Left ventricle myocardium inferior (tissue), 1 donor: ENCODE measurements around the gene SLC29A2. TPM values are rescaled to one million over a fixed set of nuclear protein-coding genes. Genes with fewer than 3 reads are reported as not detected.
"Not testable (repeated sequence)": the region's sequence is repeated elsewhere in the genome, so short reads cannot be mapped to it uniquely, and the experiment has no call there.

ENCODE experiments used
- DNase-seq: peaks from one replicate; pipeline ENCODE4 v3.0.0-alpha.2; 2020
- H3K27ac ChIP-seq: fragments of 200-600 bp; replicated peaks from 2 replicates; pipeline ENCODE4 v1.8.0; 2021
- H3K27me3 ChIP-seq: fragments of 200-600 bp; 2 replicates; pipeline ENCODE4 v1.8.0; 2021; ENCODE audit warnings: low read depth
- H3K36me3 ChIP-seq: fragments of 200-600 bp; 2 replicates; pipeline ENCODE4 v1.8.0; 2021
- H3K4me1 ChIP-seq: fragments of 200-600 bp; 2 replicates; pipeline ENCODE4 v1.8.0; 2021
- H3K4me3 ChIP-seq: fragments of 200-600 bp; 2 replicates; pipeline ENCODE4 v1.8.0; 2021; ENCODE audit warnings: mild to moderate bottlenecking, moderate library complexity
- H3K9me3 ChIP-seq: fragments of 200-600 bp; replicated peaks from 2 replicates; pipeline ENCODE4 v1.8.0; 2021
- intact Hi-C: fragments of 100-400 bp; cut with micrococcal nuclease; formaldehyde crosslinking; loops from one replicate; pipeline ENCODE4 v1.11.0; 2022
- total RNA-seq: library from RNA; stranded (reverse); fragmentation: NEBNext Ultra II Directional; extraction: Animal tissue kit (Norgen Biotek cat#: 25700); gene quantifications from one replicate; pipeline ENCODE4 v1.2.1, GENCODE V29; 2021
- TF ChIP-seq, protein P1 (sequence below): fragments of 200-600 bp; IDR thresholded peaks from 2 replicates; pipeline ENCODE4 v1.8.0; 2021; ENCODE audit warnings: antibody characterized with exemption, mild to moderate bottlenecking, borderline replicate concordance
- donor health status: DM: no; HTN: yes; CAD: no; lungs with severe emphysema.

Gene SLC29A2
- total RNA-seq, 1 donor from 2014 or later, result 14.6 TPM

DNA sequence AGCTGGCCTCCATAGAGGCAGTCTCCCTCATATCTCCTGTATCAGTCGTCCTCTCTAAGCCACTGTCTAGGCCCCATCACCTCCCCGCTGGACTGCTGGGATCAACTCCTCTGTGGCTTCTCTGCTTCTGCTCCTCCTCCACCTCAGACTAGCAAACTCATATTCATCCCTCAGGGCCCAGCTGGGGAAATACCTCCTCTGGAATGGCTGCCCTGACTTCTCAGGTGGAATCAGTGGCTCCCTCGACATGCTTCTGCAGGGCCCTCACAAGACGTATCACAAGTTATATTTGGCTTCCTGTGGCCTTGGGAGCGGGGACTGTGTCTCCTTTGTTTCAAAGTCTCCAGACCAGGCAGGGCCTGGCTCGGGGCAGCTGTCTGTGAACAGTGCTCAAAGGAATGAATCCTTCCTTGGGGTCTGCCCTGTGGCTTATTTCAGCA lies 10.0 kb downstream of the SLC29A2 start:
- TF ChIP-seq, protein P1, sequence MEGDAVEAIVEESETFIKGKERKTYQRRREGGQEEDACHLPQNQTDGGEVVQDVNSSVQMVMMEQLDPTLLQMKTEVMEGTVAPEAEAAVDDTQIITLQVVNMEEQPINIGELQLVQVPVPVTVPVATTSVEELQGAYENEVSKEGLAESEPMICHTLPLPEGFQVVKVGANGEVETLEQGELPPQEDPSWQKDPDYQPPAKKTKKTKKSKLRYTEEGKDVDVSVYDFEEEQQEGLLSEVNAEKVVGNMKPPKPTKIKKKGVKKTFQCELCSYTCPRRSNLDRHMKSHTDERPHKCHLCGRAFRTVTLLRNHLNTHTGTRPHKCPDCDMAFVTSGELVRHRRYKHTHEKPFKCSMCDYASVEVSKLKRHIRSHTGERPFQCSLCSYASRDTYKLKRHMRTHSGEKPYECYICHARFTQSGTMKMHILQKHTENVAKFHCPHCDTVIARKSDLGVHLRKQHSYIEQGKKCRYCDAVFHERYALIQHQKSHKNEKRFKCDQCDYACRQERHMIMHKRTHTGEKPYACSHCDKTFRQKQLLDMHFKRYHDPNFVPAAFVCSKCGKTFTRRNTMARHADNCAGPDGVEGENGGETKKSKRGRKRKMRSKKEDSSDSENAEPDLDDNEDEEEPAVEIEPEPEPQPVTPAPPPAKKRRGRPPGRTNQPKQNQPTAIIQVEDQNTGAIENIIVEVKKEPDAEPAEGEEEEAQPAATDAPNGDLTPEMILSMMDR, result no peak
- no peak overlapping the region for H3K27ac ChIP-seq
- H3K4me3 ChIP-seq, result no peak overlapping the region
- intact Hi-C loops, result no loop called here
- peaks cover 9% of the 10 kb centered on the region for H3K4me1 ChIP-seq
- H3K27me3 ChIP-seq, result no peaks in the 10 kb centered on the region
- DNase-seq, result no peak
- H3K36me3 ChIP-seq, result no peaks in the 10 kb centered on the region
- H3K9me3 ChIP-seq, result no peaks in the 10 kb centered on the region

DNA sequence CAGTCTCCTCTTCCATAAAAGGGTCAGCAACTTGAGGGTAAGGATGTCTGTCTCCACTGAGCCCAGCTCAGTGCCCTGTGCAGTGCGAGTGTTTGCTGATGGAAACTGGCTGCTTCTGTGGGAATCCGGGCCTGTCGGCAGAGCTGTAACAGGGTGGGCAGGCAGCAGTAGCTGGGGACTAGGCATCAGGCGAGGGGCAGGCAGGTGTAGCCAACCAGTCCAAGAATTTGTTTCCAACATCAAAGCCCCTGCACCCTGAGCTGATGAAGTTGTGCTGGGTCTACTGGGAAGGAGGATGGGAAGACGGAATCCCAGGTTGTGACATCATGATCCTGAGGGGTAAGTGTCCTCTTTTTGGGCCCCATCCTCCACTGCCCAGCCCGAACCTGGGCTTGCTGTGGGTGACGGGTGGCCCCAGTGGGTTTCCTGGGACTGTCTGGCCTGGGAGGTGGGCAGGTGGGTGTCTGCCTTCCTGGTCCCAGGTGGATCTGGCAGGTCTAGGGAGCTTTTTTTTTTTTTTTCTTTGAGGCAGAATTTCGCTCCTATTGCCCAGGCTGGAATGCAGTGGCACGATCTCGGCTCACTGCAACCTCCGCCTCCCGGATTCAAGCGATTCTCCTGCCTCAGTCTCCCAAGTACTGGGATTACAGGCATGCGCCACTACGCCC lies 11.0 kb downstream of the SLC29A2 start:
- no peak overlapping the region for H3K4me3 ChIP-seq
- no peaks in the 10 kb centered on the region for H3K9me3 ChIP-seq
- H3K27ac ChIP-seq, result no peak overlapping the region
- DNase-seq, result no peak
- intact Hi-C loops, result no loop called here
- no peaks in the 10 kb centered on the region for H3K27me3 ChIP-seq
- H3K36me3 ChIP-seq, result no peaks in the 10 kb centered on the region
- TF ChIP-seq, protein P1, result no peak
- peaks cover 9% of the 10 kb centered on the region for H3K4me1 ChIP-seq

DNA sequence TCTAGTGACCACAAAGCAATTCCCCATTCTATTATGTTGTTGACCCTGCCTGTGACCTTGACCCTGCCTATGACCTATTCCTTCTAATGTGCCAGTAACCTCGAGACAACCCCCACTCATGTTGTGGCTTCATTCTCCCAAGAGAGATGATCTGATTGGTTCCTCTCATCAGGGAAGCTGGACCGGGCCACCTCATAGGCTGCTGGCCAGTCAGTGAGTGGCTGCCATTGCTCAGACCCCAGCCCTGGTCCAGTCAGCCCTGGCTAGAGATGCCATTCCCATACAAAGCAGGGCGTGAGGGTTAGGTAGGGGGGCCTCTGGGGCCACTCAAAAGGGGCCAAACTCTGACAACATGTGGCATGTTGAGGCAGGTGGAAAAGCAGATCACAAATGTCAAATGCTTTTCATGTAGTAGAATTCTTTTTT lies 11.9 kb downstream of the SLC29A2 start:
- H3K4me3 ChIP-seq, result no peak overlapping the region
- peaks cover 9% of the 10 kb centered on the region for H3K4me1 ChIP-seq
- intact Hi-C loops, result no loop called here
- H3K27ac ChIP-seq, result no peak overlapping the region
- TF ChIP-seq, protein P1, result no peak
- H3K27me3 ChIP-seq, result no peaks in the 10 kb centered on the region
- H3K36me3 ChIP-seq, result no peaks in the 10 kb centered on the region
- H3K9me3 ChIP-seq, result no peaks in the 10 kb centered on the region
- DNase-seq, result no peak

DNA sequence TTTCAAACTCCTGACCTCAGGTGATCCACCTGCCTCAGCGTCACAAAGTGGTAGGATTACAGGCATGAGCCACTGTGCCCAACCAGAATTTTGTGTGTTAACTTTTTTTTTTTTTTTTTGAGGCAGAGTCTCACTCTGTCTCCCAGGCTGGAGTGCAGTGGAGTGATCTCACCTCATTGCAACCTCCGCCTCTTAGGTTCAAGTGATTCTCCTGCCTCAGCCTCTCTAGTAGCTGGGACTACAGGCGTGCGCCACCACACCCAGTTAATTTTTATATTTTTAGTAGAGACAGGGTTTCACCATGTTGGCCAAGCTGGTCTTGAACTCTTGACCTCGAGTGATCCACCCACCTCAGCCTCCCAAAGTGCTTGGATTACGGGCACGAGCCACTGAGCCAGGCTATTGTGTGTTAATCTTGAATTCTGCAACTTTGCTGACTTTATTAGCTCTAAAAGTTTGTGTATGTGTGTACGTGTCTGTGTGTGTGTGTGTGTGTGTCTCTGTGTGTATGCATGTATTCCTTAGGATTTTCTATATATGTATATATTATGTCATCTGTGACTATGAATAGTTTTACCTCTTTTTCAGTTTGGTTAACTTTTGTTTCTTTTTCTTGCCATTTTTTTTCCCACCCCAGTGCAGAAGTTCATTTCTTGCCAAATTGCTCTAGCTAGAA lies 20.9 kb downstream of the SLC29A2 start:
- DNase-seq, H3K27me3 ChIP-seq, intact Hi-C loops: not testable (repeated sequence)

DNA sequence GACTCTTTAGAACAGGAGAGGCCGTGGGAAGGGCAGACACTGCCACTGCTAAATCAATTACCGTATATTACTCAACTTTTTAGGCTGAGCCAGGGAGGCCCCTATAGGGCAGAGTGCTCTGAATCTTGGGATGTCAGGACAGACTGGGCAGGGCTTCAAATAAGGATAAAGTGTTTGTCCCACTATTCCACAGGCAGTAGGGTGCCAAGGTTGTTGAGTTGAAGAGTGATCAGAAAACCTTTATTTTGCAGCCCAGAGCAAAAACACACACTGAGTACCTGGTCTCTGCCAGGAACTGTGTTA lies 22.5 kb downstream of the SLC29A2 start:
- TF ChIP-seq, protein P1, result no peak
- DNase-seq, result no peak
- H3K27ac ChIP-seq, result no peak overlapping the region
- intact Hi-C loops, result no loop called here
- H3K27me3 ChIP-seq, result no peaks in the 10 kb centered on the region
- H3K36me3 ChIP-seq, result no peaks in the 10 kb centered on the region
- no peaks in the 10 kb centered on the region for H3K9me3 ChIP-seq
- H3K4me3 ChIP-seq, result no peak overlapping the region
- peaks cover 42% of the 10 kb centered on the region for H3K4me1 ChIP-seq

More for the DNA sequence above, 20.9 kb downstream of the SLC29A2 start:
- not testable (repeated sequence) for H3K27ac ChIP-seq, H3K9me3 ChIP-seq, H3K4me3 ChIP-seq, H3K36me3 ChIP-seq
- H3K4me1 ChIP-seq, result peaks cover 27% of the 10 kb centered on the region
